AG09319 (cell line): ENCODE results near the gene EIF5.

Experiments used
- DNase-seq: peaks from one replicate; pipeline ENCODE4 v3.0.0-alpha.2; 2010; ENCODE audit warnings: low read depth; ENCODE audit errors: extremely low read depth
- TF ChIP-seq, protein P1 (sequence below): IDR thresholded peaks from 2 replicates; pipeline ENCODE4 v1.5.1; 2011; ENCODE audit warnings: low read depth, mild to moderate bottlenecking, inconsistent platforms, low read length, moderate library complexity

Gene EIF5

DNA sequence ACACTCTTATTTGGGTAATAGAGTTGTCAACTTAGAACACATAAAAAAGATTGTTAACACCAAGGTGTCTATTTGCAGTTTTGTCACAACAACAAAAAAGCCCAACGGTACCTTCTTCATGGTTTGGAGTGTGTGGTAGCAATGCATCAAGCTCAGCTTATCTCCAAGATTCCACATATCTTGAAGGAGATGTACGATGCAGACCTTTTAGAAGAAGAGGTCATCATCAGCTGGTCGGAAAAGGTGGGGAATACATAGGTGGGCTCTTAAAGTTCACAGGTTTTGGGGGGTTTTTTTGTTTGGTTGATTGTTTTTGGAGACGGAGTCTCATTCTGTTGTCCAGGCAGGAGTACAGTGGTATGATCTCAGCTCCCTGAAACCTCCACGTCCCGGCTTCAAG is 5.5 kb downstream of the EIF5 start:
- TF ChIP-seq, protein P1, sequence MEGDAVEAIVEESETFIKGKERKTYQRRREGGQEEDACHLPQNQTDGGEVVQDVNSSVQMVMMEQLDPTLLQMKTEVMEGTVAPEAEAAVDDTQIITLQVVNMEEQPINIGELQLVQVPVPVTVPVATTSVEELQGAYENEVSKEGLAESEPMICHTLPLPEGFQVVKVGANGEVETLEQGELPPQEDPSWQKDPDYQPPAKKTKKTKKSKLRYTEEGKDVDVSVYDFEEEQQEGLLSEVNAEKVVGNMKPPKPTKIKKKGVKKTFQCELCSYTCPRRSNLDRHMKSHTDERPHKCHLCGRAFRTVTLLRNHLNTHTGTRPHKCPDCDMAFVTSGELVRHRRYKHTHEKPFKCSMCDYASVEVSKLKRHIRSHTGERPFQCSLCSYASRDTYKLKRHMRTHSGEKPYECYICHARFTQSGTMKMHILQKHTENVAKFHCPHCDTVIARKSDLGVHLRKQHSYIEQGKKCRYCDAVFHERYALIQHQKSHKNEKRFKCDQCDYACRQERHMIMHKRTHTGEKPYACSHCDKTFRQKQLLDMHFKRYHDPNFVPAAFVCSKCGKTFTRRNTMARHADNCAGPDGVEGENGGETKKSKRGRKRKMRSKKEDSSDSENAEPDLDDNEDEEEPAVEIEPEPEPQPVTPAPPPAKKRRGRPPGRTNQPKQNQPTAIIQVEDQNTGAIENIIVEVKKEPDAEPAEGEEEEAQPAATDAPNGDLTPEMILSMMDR = no peak
- no peak for DNase-seq

DNA sequence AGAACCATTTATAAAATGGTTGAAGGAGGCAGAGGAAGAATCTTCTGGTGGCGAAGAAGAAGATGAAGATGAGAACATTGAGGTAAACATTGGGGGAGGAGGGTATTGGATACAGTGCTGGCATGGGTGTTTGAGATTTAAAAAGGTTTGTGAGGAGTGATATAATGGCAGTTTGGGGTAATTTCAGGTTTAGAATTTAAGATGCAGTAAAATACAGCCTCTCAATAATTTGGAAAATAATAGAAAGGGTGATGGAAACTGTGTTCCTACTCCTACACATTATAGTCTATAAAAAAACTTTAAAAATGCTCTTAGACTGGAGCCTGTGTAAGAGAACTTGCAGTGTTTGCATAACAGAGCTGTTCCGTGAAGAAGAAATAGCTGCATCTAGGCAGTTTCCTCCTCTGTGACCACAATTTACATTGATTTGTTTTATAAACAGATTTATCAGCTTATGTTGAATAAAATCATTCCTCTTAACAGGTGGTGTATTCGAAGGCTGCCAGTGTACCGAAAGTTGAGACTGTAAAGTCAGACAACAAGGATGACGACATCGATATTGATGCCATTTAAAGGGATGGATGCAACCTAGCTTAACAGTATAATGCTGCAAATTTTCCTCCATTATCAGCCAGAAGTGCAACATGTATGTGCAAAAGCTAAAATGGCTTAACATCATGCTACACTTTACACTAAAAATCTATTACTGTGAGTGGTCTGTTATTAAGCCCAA is 6.6 kb downstream of the EIF5 start:
- TF ChIP-seq, protein P1 = no peak
- no peak for DNase-seq

DNA sequence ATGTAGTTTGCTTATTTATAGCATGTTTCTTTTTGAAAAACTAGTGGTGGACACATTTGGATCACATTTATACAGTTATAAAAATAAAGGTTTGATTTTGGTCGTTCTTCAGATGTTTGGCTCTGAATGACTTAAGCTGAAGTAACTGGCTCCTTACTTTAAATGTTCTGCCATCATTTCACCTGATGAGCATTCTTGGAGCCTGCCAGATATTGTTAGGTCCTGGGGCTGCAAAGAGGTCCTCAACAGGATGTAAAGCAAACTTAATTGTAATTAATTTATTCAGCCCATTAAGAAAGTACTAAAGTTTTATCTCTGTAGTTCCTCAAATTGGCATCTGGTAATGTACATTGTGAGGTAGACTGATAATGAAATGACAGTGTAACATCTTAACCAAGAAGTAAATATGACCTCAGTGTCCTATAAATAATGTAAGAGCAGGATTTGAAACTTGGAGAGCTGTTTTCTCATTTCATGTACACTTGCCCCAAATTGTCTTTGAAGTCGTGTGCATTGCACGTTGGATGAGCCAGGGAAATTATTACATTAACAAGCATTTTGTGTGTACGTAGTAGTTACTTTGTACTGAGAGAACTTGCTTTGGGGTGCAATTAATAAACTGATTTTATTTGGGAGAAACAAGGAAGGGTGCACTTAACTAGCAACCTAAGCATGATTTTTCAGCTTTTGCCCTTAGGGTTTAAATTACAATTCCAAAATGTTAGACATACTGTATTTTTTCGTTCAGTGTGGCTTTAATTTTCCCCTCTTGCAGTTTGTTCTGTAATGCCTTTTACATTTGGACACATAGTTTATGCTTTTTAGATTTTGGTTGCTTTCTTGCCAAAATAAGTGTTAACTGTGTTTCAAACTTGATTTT is 7.5 kb downstream of the EIF5 start:
- TF ChIP-seq, protein P1 = no peak
- no peak for DNase-seq

DNA sequence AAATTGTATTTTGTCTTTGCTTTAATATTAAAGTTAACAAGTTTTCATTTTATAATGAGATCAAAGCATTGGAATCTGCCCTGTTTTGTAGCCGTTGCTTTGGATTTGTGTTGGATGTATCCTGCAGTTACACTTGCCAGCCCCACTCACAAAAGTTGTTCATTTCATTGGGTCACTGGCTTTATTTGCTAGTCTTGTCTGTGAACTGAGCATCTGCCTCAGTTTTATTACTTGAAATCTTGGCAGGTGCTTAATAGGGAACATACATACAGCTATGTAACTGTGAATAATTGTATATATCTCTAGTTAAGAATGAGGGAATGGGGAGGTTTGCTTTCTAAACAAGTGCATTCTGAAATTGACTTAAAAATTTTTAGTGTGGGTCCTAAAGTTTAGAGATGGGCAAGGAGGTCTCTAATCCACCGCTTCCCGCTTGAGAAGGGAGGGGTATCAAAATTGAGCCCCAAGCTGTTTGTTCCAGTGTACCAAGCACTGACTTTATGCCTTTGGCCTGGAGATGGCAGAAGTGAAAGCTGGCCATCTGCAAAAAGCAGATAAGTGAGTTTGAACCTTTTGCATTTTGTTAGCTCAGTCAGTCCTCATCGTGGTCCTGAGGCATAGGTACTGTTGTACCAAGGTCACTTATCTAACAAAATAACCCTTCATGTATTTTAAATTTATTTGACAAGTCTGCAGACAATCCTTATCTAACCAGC is 9.3 kb downstream of the EIF5 start:
- DNase-seq = no peak
- TF ChIP-seq, protein P1 = no peak

DNA sequence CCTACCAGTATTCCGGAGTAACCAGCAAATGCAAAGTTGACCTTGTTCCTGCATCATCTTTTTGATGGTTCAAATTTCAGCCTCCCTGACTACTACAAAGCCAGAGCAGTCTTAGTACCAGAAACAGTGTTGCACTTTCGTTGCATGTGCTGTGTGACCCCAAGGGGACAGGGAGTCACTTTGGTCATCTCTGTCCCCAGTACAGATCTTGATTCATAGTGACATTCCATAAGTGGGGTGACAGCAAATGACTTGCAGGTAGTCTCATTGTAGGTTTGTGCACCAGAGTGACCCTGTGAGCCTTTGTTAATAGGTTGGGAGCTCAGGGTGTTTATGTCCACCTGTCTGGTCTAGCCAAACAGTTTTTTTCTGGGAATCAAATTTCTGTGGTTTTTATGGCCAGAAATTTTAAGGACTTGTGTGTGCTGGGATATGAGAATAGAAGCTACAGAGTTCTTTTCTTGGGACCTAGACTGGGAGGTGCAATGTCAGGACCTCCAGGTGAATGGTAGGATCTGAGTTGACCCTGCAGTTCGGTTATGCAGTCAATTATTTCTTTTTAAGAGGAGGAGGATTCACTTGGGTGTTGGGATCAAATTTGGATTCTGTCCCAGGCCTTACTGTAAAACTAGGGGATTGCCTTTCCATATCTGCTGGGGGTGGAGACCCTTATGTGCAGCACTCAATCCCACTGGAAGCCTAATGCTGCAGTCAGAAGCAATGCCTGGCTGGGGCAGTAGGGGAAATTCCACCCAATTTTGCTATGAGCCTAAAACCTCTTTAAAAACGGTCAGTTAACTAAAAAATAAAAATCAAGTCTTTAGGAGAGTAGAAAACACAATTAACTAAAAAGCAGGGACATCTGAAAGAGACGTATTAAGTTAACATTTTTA is 10.1 kb downstream of the EIF5 start:
- no peak for DNase-seq
- TF ChIP-seq, protein P1 = no peak

DNA sequence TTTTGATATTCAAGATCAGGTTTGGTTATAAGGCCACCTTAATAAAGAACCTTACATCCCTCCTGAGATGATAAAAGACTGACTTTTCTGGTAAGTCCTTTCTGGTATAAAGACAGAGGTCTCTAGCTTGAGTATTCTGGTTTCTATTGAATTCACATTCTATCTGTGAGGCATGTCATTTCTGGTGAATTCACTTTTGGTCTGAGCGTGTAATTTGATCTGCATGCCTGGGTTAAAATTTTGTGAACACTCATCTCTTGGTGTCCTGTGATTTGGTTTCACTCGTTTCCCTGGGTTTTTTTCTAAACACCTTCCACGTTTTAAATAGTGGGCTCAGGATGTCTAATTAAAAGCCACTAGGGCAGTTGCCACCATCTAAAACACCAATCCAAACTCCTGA is 12.2 kb downstream of the EIF5 start:
- DNase-seq = no peak
- TF ChIP-seq, protein P1 = no peak
